ENCODE data around the gene PACRG. TPM values are rescaled to one million over a fixed set of nuclear protein-coding genes. Genes with fewer than 3 reads are reported as not detected.

Gene PACRG
- total and polyA plus RNA-seq, 3 donors from 2014 or later, result 54.0 to 84.6 (median 81.7) TPM

DNA sequence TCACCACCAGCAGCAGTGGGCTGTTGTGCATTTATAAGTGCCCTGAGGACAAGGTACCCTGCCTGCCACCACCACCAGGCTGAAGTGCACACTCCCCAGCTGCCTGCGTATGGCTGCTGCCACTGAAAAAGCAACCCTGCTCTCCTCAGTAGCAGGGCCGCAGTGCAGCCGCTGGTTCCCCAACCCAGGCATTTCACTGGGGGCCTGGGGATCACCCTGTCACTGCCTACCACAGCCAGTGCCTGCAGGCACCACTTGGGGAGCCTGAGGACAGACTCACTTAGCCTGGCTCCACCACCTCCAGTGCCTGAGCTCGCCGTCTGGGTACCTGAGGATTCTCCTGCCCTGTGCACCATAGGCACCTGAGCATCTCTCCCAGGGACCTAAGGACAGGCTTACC, 215.6 kb downstream of the PACRG start:
- Histone ChIP-seq H3K4me1 (peaks cover 3% of the 10 kb centered on the region), H3K4me3 (no peak overlapping the region), H3K9me3 (no peaks in the 10 kb centered on the region), H3K27ac (no peak overlapping the region), H3K36me3 (ENCODE audit: low read depth, missing control alignments) (no peaks in the 10 kb centered on the region), H3K27me3 (no peaks in the 10 kb centered on the region)
- no peak for DNase-seq
- TF ChIP-seq POLR2A (IDR thresholded peaks at IDR 0.05), result no peak
- TF ChIP-seq, protein P1, sequence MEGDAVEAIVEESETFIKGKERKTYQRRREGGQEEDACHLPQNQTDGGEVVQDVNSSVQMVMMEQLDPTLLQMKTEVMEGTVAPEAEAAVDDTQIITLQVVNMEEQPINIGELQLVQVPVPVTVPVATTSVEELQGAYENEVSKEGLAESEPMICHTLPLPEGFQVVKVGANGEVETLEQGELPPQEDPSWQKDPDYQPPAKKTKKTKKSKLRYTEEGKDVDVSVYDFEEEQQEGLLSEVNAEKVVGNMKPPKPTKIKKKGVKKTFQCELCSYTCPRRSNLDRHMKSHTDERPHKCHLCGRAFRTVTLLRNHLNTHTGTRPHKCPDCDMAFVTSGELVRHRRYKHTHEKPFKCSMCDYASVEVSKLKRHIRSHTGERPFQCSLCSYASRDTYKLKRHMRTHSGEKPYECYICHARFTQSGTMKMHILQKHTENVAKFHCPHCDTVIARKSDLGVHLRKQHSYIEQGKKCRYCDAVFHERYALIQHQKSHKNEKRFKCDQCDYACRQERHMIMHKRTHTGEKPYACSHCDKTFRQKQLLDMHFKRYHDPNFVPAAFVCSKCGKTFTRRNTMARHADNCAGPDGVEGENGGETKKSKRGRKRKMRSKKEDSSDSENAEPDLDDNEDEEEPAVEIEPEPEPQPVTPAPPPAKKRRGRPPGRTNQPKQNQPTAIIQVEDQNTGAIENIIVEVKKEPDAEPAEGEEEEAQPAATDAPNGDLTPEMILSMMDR (IDR thresholded peaks at IDR 0.05), result no peak
- WGBS, 2 donors, result 100% methylated on average over 1 to 5 of the region's 5 CpGs
- intact Hi-C loops (cut with DNase I; ENCODE audit: low total_unique reads), result no loop called here

DNA sequence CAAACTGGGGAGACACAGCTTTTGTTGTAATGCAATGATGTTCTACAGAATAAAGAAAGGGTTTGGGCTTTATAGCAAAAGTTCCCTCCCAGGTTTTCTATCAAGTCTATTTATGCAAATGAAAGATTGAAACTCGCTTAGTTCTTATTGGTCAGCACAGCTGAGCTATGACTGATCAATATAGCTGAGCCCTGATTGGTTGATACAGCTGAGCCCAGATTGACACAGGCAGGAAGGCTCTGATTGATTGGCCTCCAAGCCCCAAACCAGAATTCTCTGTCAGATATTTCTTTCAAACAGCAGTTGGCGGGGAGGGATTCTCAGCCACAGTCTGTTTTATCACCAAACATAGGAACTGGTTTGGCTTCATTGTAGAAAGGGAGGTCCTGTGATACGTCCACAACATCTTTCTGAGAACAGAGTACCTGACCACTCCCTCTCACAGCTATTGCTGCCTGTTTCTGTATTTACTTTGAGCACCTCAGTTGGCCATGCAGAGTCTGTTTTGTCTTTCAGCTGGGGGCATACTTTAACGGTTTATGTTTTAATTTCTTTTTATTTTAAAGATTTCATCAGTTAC, 223.5 kb downstream of the PACRG start:
- Histone ChIP-seq H3K27me3 (no peaks in the 10 kb centered on the region), H3K4me1 (no peaks in the 10 kb centered on the region), H3K36me3 (ENCODE audit: low read depth, missing control alignments) (no peaks in the 10 kb centered on the region), H3K27ac (no peak overlapping the region), H3K4me3 (no peak overlapping the region), H3K9me3 (no peaks in the 10 kb centered on the region)
- WGBS, 2 donors, result 62% methylated on average over 4 of the region's 4 CpGs
- TF ChIP-seq POLR2A (IDR thresholded peaks at IDR 0.05), result no peak
- TF ChIP-seq, protein P1 (IDR thresholded peaks at IDR 0.05), result no peak
- no peak for DNase-seq
- intact Hi-C loops (cut with DNase I; ENCODE audit: low total_unique reads), result no loop called here

DNA sequence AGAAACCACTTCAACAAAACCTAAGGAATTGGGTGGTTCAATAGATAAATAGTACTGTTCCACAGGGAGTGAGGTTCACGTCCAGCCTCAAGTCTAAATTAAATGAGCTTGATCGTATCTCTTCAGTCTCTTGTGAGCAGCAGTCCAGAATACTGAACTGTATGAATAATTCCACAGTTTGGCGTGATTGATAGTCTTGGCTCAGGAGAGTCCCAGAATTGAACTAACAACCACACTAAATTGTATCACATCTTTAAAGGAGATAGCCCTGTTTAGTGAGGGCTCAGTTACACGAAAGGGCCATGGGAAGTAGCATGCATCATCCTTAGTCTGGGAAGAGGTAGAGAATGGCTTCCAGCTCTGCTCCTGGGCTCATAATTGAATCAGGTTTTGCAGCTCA, 224.6 kb downstream of the PACRG start:
- Histone ChIP-seq H3K27ac (no peak overlapping the region), H3K27me3 (no peaks in the 10 kb centered on the region), H3K4me3 (no peak overlapping the region), H3K36me3 (ENCODE audit: low read depth, missing control alignments) (no peaks in the 10 kb centered on the region), H3K9me3 (no peaks in the 10 kb centered on the region), H3K4me1 (no peaks in the 10 kb centered on the region)
- TF ChIP-seq POLR2A (IDR thresholded peaks at IDR 0.05), result no peak
- TF ChIP-seq, protein P1 (IDR thresholded peaks at IDR 0.05), result no peak
- no peak for DNase-seq
- intact Hi-C loops (cut with DNase I; ENCODE audit: low total_unique reads), result no loop called here
- WGBS, 2 donors, result 80 to 87% methylated on average over 4 of the region's 4 CpGs

DNA sequence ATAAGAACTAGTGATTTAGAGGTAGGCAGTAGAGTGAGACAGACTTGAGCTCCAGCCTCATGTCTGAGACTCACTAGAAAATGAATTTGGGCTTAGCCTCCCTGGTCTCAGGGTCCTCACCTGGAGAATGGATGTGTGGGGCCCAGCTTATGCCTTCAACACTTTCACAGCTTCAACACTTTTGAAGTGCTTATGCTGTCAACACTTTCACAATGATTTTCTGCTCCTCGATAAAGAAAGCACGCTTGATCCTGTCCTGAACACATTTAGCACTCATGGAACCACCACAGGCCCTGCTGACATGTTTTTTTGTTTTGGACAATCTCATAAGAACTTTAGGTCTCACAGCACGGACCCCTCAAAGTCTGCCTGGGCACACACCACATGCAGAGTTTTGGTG, 229.3 kb downstream of the PACRG start:
- H3K36me3 ChIP-seq (ENCODE audit: low read depth, missing control alignments), result no peaks in the 10 kb centered on the region
- no peaks in the 10 kb centered on the region for H3K9me3 ChIP-seq
- no peak overlapping the region for H3K4me3 ChIP-seq
- no peak for DNase-seq
- H3K27me3 ChIP-seq, result no peaks in the 10 kb centered on the region
- TF ChIP-seq, protein P1 (IDR thresholded peaks at IDR 0.05), result no peak
- TF ChIP-seq POLR2A (IDR thresholded peaks at IDR 0.05), result no peak
- no peak overlapping the region for H3K27ac ChIP-seq
- 95 to 99% methylated on average over 3 of the region's 3 CpGs for WGBS, 2 donors
- intact Hi-C loops (cut with DNase I; ENCODE audit: low total_unique reads), result no loop called here
- no peaks in the 10 kb centered on the region for H3K4me1 ChIP-seq

Measured in testis (tissue), 3 donors.